Mononuclear cell (primary cell): ENCODE measurements around the gene OR10A3. TPM values are rescaled to one million over a fixed set of nuclear protein-coding genes. Genes with fewer than 3 reads are reported as not detected.

ENCODE experiments used
- H3K27me3 ChIP-seq: 2 replicates; pipeline ENCODE4 v1.6.0; 2011; ENCODE audit warnings: low read length, control low read depth; ENCODE audit not compliant: insufficient read depth
- H3K4me1 ChIP-seq: 2 replicates; pipeline ENCODE4 v1.5.1; 2011; ENCODE audit warnings: mild to moderate bottlenecking, low read length, control low read depth; ENCODE audit not compliant: insufficient read depth
- H3K4me3 ChIP-seq: 2 replicates; pipeline ENCODE4 v1.5.1; 2011; ENCODE audit warnings: mild to moderate bottlenecking, low read length, moderate library complexity
- H3K9me3 ChIP-seq: 2 replicates; pipeline ENCODE4 v1.5.1; 2011; ENCODE audit warnings: low read depth, mild to moderate bottlenecking, control low read depth, low read length
- total RNA-seq: library from RNA; depleted of rRNA; stranded (reverse); fragments of >200 nt; gene quantifications from one replicate; pipeline ENCODE4 v1.2.3, GENCODE V29; 2012

OR10A3 gene
- total RNA-seq, 1 donor: not detected

- H3K27me3 ChIP-seq: no peaks in the 10 kb centered on the region
- H3K4me3 ChIP-seq: no peak overlapping the region
- H3K4me1 ChIP-seq: no peaks in the 10 kb centered on the region
- no peaks in the 10 kb centered on the region for H3K9me3 ChIP-seq
Observed at GRCh38 chr11:7906481-7906880, 35.0 kb downstream of the OR10A3 start.

GRCh38 chr11:7905961-7906429 is 35.5 kb downstream of the OR10A3 start:
- no peaks in the 10 kb centered on the region for H3K9me3 ChIP-seq
- no peak overlapping the region for H3K4me3 ChIP-seq
- no peaks in the 10 kb centered on the region for H3K4me1 ChIP-seq
- H3K27me3 ChIP-seq: no peaks in the 10 kb centered on the region

- H3K4me3 ChIP-seq: no peak overlapping the region
- no peaks in the 10 kb centered on the region for H3K9me3 ChIP-seq
- no peaks in the 10 kb centered on the region for H3K4me1 ChIP-seq
- H3K27me3 ChIP-seq: no peaks in the 10 kb centered on the region
Observed at GRCh38 chr11:7905549-7905948, 36.0 kb downstream of the OR10A3 start.

- no peak overlapping the region for H3K4me3 ChIP-seq
- no peaks in the 10 kb centered on the region for H3K4me1 ChIP-seq
- no peaks in the 10 kb centered on the region for H3K27me3 ChIP-seq
- no peaks in the 10 kb centered on the region for H3K9me3 ChIP-seq
Observed at GRCh38 chr11:7904917-7905316, 36.6 kb downstream of the OR10A3 start.

GRCh38 chr11:7903940-7904339 is 37.6 kb downstream of the OR10A3 start:
- H3K9me3 ChIP-seq: no peaks in the 10 kb centered on the region
- H3K27me3 ChIP-seq: no peaks in the 10 kb centered on the region
- no peak overlapping the region for H3K4me3 ChIP-seq
- H3K4me1 ChIP-seq: no peaks in the 10 kb centered on the region

- no peak overlapping the region for H3K4me3 ChIP-seq
- H3K9me3 ChIP-seq: no peaks in the 10 kb centered on the region
- no peaks in the 10 kb centered on the region for H3K4me1 ChIP-seq
- no peaks in the 10 kb centered on the region for H3K27me3 ChIP-seq
Observed at GRCh38 chr11:7901319-7901854, 40.1 kb downstream of the OR10A3 start.

- Histone ChIP-seq H3K4me1 (no peaks in the 10 kb centered on the region), H3K4me3 (no peak overlapping the region), H3K27me3 (no peaks in the 10 kb centered on the region), H3K9me3 (no peaks in the 10 kb centered on the region)
Observed at GRCh38 chr11:7900686-7901085, 40.8 kb downstream of the OR10A3 start.

- H3K4me3 ChIP-seq: no peak overlapping the region
- H3K27me3 ChIP-seq: no peaks in the 10 kb centered on the region
- no peaks in the 10 kb centered on the region for H3K4me1 ChIP-seq
- H3K9me3 ChIP-seq: no peaks in the 10 kb centered on the region
Observed at GRCh38 chr11:7899418-7899817, 42.1 kb downstream of the OR10A3 start.

- H3K4me3 ChIP-seq: no peak overlapping the region
- no peaks in the 10 kb centered on the region for H3K9me3 ChIP-seq
Observed at GRCh38 chr11:7898666-7899283, 42.7 kb downstream of the OR10A3 start.

GRCh38 chr11:7896009-7896785 is 45.3 kb downstream of the OR10A3 start:
- Histone ChIP-seq H3K4me1 (no peaks in the 10 kb centered on the region), H3K4me3 (no peak overlapping the region), H3K9me3 (no peaks in the 10 kb centered on the region), H3K27me3 (no peaks in the 10 kb centered on the region)

More at GRCh38 chr11:7898666-7899283, 42.7 kb downstream of the OR10A3 start:
- H3K4me1 ChIP-seq: no peaks in the 10 kb centered on the region
- no peaks in the 10 kb centered on the region for H3K27me3 ChIP-seq

- Histone ChIP-seq H3K27me3 (peaks cover 6% of the 10 kb centered on the region), H3K4me3 (no peak overlapping the region), H3K9me3 (no peaks in the 10 kb centered on the region), H3K4me1 (no peaks in the 10 kb centered on the region)
Observed at GRCh38 chr11:7894251-7894650, 47.3 kb downstream of the OR10A3 start.

- H3K4me3 ChIP-seq: no peak overlapping the region
- peaks cover 6% of the 10 kb centered on the region for H3K27me3 ChIP-seq
- no peaks in the 10 kb centered on the region for H3K4me1 ChIP-seq
- H3K9me3 ChIP-seq: no peaks in the 10 kb centered on the region
Observed at GRCh38 chr11:7893796-7894195, 47.7 kb downstream of the OR10A3 start.

- no peaks in the 10 kb centered on the region for H3K9me3 ChIP-seq
- H3K4me3 ChIP-seq: no peak overlapping the region
- no peaks in the 10 kb centered on the region for H3K4me1 ChIP-seq
- H3K27me3 ChIP-seq: peaks cover 6% of the 10 kb centered on the region
Observed at GRCh38 chr11:7892840-7893254, 48.7 kb downstream of the OR10A3 start.

GRCh38 chr11:7892059-7892699 is 49.3 kb downstream of the OR10A3 start:
- Histone ChIP-seq H3K4me1 (no peaks in the 10 kb centered on the region), H3K27me3 (peaks cover 6% of the 10 kb centered on the region), H3K4me3 (no peak overlapping the region), H3K9me3 (no peaks in the 10 kb centered on the region)
